Daoy (cell line): Measurements from ENCODE around the gene C16orf92. TPM values are rescaled to one million over a fixed set of nuclear protein-coding genes. Genes with fewer than 3 reads are reported as not detected.
A peak's percentile ranks its signal among the peaks of the same experiment; 100 is the strongest.

ENCODE experiments used
- DNase-seq: peaks from one replicate; pipeline ENCODE4 v3.0.0-alpha.2; 2015; ENCODE audit warnings: low read depth
- total RNA-seq: library from RNA; depleted of rRNA; stranded (reverse); fragments of >200 nt; shearing (Covaris generic); gene quantifications from 2 replicates; pipeline ENCODE4 v1.2.3, GENCODE V29; 2014; rRNA removed

Gene C16orf92
- total RNA-seq, 1 experiment from 2014 or later = not detected

GRCh38 chr16:30060836-30061554, 38.0 kb downstream of the C16orf92 start:
- DNase-seq = no peak

GRCh38 chr16:30063278-30063892, 40.4 kb downstream of the C16orf92 start:
- DNase-seq = no peak

- DNase-seq = peak; percentile 60
These were observed 41.1 kb downstream of the C16orf92 start for GRCh38 chr16:30063893-30064728.

GRCh38 chr16:30064729-30065101, 41.7 kb downstream of the C16orf92 start:
- DNase-seq = no peak

- peak; percentile 99 for DNase-seq
These were observed 42.3 kb downstream of the C16orf92 start, which contains the start of gene ALDOA for GRCh38 chr16:30065102-30065942. Gene ALDOA (plus strand): TSS chr16:30065760. CDS start chr16:30066898, 1,138 bp downstream.

- peak; percentile 72 for DNase-seq
These were observed 43.2 kb downstream of the C16orf92 start for GRCh38 chr16:30065943-30066760.

GRCh38 chr16:30066761-30067583, 44.0 kb downstream of the C16orf92 start:
- no peak for DNase-seq

- no peak for DNase-seq
These were observed 44.6 kb downstream of the C16orf92 start for GRCh38 chr16:30067584-30067916.

GRCh38 chr16:30068333-30068732, 45.3 kb downstream of the C16orf92 start:
- no peak for DNase-seq

GRCh38 chr16:30068750-30069610, 46.0 kb downstream of the C16orf92 start:
- no peak for DNase-seq

- no peak for DNase-seq
These were observed 46.8 kb downstream of the C16orf92 start for GRCh38 chr16:30069611-30070462.

GRCh38 chr16:30070490-30070889, 47.5 kb downstream of the C16orf92 start:
- DNase-seq = no peak

Other genes starting within 250 kb of the C16orf92 start
- gene ZG16, start 244.9 kb upstream of the C16orf92 start, total RNA-seq = not detected in 2 replicates
- 104 and 111 TPM in 2 replicates for gene KIF22, start 232.4 kb upstream of the C16orf92 start, total RNA-seq
- gene MAZ, start 216.7 kb upstream of the C16orf92 start, total RNA-seq = 120 and 132 TPM in 2 replicates
- 0.29 TPM in 1 of 2 replicates, not detected in the other for gene PRRT2, start 211.0 kb upstream of the C16orf92 start, total RNA-seq
- 50.0 and 78.6 TPM in 2 replicates for gene PAGR1, start 207.0 kb upstream of the C16orf92 start, total RNA-seq
- gene MVP, start 202.7 kb upstream of the C16orf92 start, total RNA-seq = 60.5 and 71.4 TPM in 2 replicates
- 33.5 and 46.1 TPM in 2 replicates for gene CDIPT, start 160.0 kb upstream of the C16orf92 start, total RNA-seq
- gene SEZ6L2, start 123.6 kb upstream of the C16orf92 start, total RNA-seq = 2.6 and 27.0 TPM in 2 replicates
- gene ASPHD1, start 122.7 kb upstream of the C16orf92 start, total RNA-seq = 0.89 and 2.2 TPM in 2 replicates
- 9.0 and 24.2 TPM in 2 replicates for gene KCTD13, start 97.0 kb upstream of the C16orf92 start, total RNA-seq
- 39.8 and 41.9 TPM in 2 replicates for gene TMEM219, start 61.1 kb upstream of the C16orf92 start, total RNA-seq
- gene TAOK2, start 49.3 kb upstream of the C16orf92 start, total RNA-seq = 25.2 and 26.5 TPM in 2 replicates
- gene HIRIP3, start 27.6 kb upstream of the C16orf92 start, total RNA-seq = 8.8 and 14.0 TPM in 2 replicates
- gene INO80E, start 27.0 kb upstream of the C16orf92 start, total RNA-seq = 70.8 and 136 TPM in 2 replicates
- 0.18 TPM in 1 of 2 replicates, not detected in the other for gene DOC2A, start 12.2 kb upstream of the C16orf92 start, total RNA-seq
- gene TLCD3B, start 8.1 kb downstream of the C16orf92 start, total RNA-seq = not detected in 2 replicates
- 781 and 887 TPM in 2 replicates for gene ALDOA, start 42.6 kb downstream of the C16orf92 start, total RNA-seq
- gene PPP4C, start 52.8 kb downstream of the C16orf92 start, total RNA-seq = 81.4 and 113 TPM in 2 replicates
- not detected in 2 replicates for gene TBX6, start 68.7 kb downstream of the C16orf92 start, total RNA-seq
- gene YPEL3, start 73.0 kb downstream of the C16orf92 start, total RNA-seq = 0.21 and 1.0 TPM in 2 replicates
- gene GDPD3, start 90.3 kb downstream of the C16orf92 start, total RNA-seq = 0.57 and 0.77 TPM in 2 replicates
- gene MAPK3, start 100.0 kb downstream of the C16orf92 start, total RNA-seq = 7.6 and 11.3 TPM in 2 replicates
- 4.3 and 25.4 TPM in 2 replicates for gene CORO1A, start 160.4 kb downstream of the C16orf92 start, total RNA-seq
- 1,051 and 1,320 TPM in 2 replicates for gene BOLA2B, start 170.5 kb downstream of the C16orf92 start, total RNA-seq
- gene SLX1A, start 170.7 kb downstream of the C16orf92 start, total RNA-seq = 48.1 and 67.8 TPM in 2 replicates
- 4.9 and 12.8 TPM in 2 replicates for gene SULT1A3, start 176.1 kb downstream of the C16orf92 start, total RNA-seq
- gene NPIPB13, start 225.3 kb downstream of the C16orf92 start, total RNA-seq = 0.86 and 1.1 TPM in 2 replicates